ENCODE data around the gene EML4. TPM values are rescaled to one million over a fixed set of nuclear protein-coding genes. Genes with fewer than 3 reads are reported as not detected.

The EML4 gene
- total RNA-seq, 1 donor from 2014 or later, result 167 TPM

GRCh38 chr2:42189235-42189566 lies 20.0 kb downstream of the EML4 start:
- Histone ChIP-seq H3K9ac (no peak overlapping the region), H3K27ac (no peak overlapping the region), H3K27me3 (no peaks in the 10 kb centered on the region), H2AFZ (replicated peaks) (no peak overlapping the region), H3K79me2 (ENCODE audit: low read depth) (peaks cover 100% of the 10 kb centered on the region), H3K36me3 (no peaks in the 10 kb centered on the region), H3F3A (ENCODE audit: low read depth) (peaks cover 12% of the 10 kb centered on the region), H3K4me2 (no peak overlapping the region), H3K9me3 (ENCODE audit: low read depth) (no peaks in the 10 kb centered on the region), H4K20me1 (ENCODE audit: low read depth) (peaks cover 86% of the 10 kb centered on the region), H3K4me3 (no peak overlapping the region), H3K4me1 (peaks cover 5% of the 10 kb centered on the region)
- Mint-ChIP-seq H3K4me3 (no peak overlapping the region), H3K27me3 (ENCODE audit: insufficient read depth, low read depth) (no peaks in the 10 kb centered on the region), H3K9me3 (no peaks in the 10 kb centered on the region), H3K27ac (no peak overlapping the region), H3K36me3 (peaks cover 3% of the 10 kb centered on the region), H3K4me1 (peaks cover 11% of the 10 kb centered on the region)
- TF ChIP-seq EZH2 (IDR thresholded peaks at IDR 0.05) (no peak), CTCF (IDR thresholded peaks at IDR 0.05) (no peak), EZH2phosphoT487 (IDR thresholded peaks at IDR 0.05) (no peak)
- DNase-seq (ENCODE audit: low spot score), result no peak

GRCh38 chr2:42190191-42190590 lies 21.0 kb downstream of the EML4 start:
- Histone ChIP-seq H3K9me3 (ENCODE audit: low read depth) (no peaks in the 10 kb centered on the region), H3K27ac (no peak overlapping the region), H3K4me3 (no peak overlapping the region), H3K27me3 (no peaks in the 10 kb centered on the region), H3F3A (ENCODE audit: low read depth) (peaks cover 12% of the 10 kb centered on the region), H2AFZ (replicated peaks) (no peak overlapping the region), H4K20me1 (ENCODE audit: low read depth) (peaks cover 85% of the 10 kb centered on the region), H3K36me3 (no peaks in the 10 kb centered on the region), H3K4me2 (no peak overlapping the region), H3K4me1 (peaks cover 5% of the 10 kb centered on the region), H3K9ac (no peak overlapping the region), H3K79me2 (ENCODE audit: low read depth) (peaks cover 100% of the 10 kb centered on the region)
- H3K4me1 Mint-ChIP-seq, result peaks cover 11% of the 10 kb centered on the region
- H3K27me3 Mint-ChIP-seq (ENCODE audit: insufficient read depth, low read depth), result no peaks in the 10 kb centered on the region
- DNase-seq (ENCODE audit: low spot score), result no peak
- H3K27ac Mint-ChIP-seq, result no peak overlapping the region
- no peaks in the 10 kb centered on the region for H3K36me3 Mint-ChIP-seq
- TF ChIP-seq EZH2 (IDR thresholded peaks at IDR 0.05) (no peak), EZH2phosphoT487 (IDR thresholded peaks at IDR 0.05) (no peak), CTCF (IDR thresholded peaks at IDR 0.05) (no peak)
- H3K9me3 Mint-ChIP-seq, result no peaks in the 10 kb centered on the region
- H3K4me3 Mint-ChIP-seq, result no peak overlapping the region

GRCh38 chr2:42191285-42192009 lies 22.3 kb downstream of the EML4 start:
- H3K79me2 ChIP-seq (ENCODE audit: low read depth), result peaks cover 100% of the 10 kb centered on the region
- TF ChIP-seq CTCF (IDR thresholded peaks at IDR 0.05), result no peak
- TF ChIP-seq EZH2 (IDR thresholded peaks at IDR 0.05), result no peak
- TF ChIP-seq EZH2phosphoT487 (IDR thresholded peaks at IDR 0.05), result no peak
- no peak overlapping the region for H3K4me3 ChIP-seq
- DNase-seq (ENCODE audit: low spot score), result no peak
- no peak overlapping the region for H3K9ac ChIP-seq
- no peak overlapping the region for H2AFZ ChIP-seq (replicated peaks)
- Mint-ChIP-seq H3K27me3 (ENCODE audit: insufficient read depth, low read depth) (no peaks in the 10 kb centered on the region), H3K4me1 (peaks cover 11% of the 10 kb centered on the region), H3K27ac (no peak overlapping the region), H3K36me3 (peaks cover 3% of the 10 kb centered on the region), H3K4me3 (no peak overlapping the region), H3K9me3 (no peaks in the 10 kb centered on the region)
- H3K27me3 ChIP-seq, result no peaks in the 10 kb centered on the region
- no peak overlapping the region for H3K4me2 ChIP-seq
- H3K4me1 ChIP-seq, result peaks cover 9% of the 10 kb centered on the region
- H3K27ac ChIP-seq, result no peak overlapping the region
- H3F3A ChIP-seq (ENCODE audit: low read depth), result peaks cover 12% of the 10 kb centered on the region
- H4K20me1 ChIP-seq (ENCODE audit: low read depth), result peaks cover 86% of the 10 kb centered on the region
- no peaks in the 10 kb centered on the region for H3K36me3 ChIP-seq
- H3K9me3 ChIP-seq (ENCODE audit: low read depth), result no peaks in the 10 kb centered on the region

Measured in neural progenitor cell (in vitro differentiated cells).